ENCODE results near the gene ADAMTS9. TPM values are rescaled to one million over a fixed set of nuclear protein-coding genes. Genes with fewer than 3 reads are reported as not detected.

The ADAMTS9 gene
- total RNA-seq, 1 experiment from 2014 or later = 0.46 TPM

DNA sequence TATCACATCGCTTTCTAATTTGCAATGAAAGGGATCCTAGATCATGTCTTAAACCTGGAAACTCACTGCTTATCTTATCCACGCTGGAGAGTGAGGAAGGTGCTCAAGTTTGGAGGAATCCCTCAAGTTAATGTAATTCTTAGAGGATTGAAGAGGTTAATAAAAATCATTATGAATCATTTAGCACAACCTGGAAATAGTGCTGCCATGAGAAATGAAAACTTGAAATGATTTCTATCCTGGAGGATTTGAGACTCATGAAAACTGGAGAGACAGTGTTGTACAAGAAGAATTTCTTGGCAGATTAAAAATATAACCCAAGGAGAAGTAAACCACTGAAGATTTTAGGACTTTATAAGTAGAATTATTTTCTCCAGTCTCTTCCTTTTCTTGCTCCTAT lies 125.9 kb downstream of the ADAMTS9 start:
- H4K5ac ChIP-seq (ENCODE audit: insufficient read length, low read depth, low read length) = no peak overlapping the region
- no peak overlapping the region for H2BK12ac ChIP-seq (ENCODE audit: insufficient read length, low read depth, low read length)
- H2AK5ac ChIP-seq (ENCODE audit: insufficient read length, low read length) = no peak overlapping the region
- no peak overlapping the region for H2BK120ac ChIP-seq (ENCODE audit: low read depth, low read length, poor library complexity, severe bottlenecking)
- no peaks in the 10 kb centered on the region for H3K27me3 ChIP-seq (ENCODE audit: insufficient read depth, low read length)
- no peaks in the 10 kb centered on the region for H3K79me2 ChIP-seq (ENCODE audit: insufficient read depth, low read length)
- H4K8ac ChIP-seq (replicated peaks; ENCODE audit: insufficient read length, low read depth, low read length) = no peak overlapping the region
- Mint-ChIP-seq H3K36me3 (ENCODE audit: insufficient read depth in 1 of 3, low read depth in 3 of 3) (no peaks in the 10 kb centered on the region), H3K4me1 (peaks cover 5% of the 10 kb centered on the region in 2 experiments), H3K27me3 (ENCODE audit: low read depth) (no peaks in the 10 kb centered on the region; the same call in 1 of the 2 replicates), H3K27ac (peak overlapping the region in 1 of 3 experiments; percentile 84; a peak in 1 of 7 replicates), H3K4me3 (no peak overlapping the region), H3K9me3 (no peaks in the 10 kb centered on the region)
- no CpG with 5 or more reads among the region's 2 CpGs for WGBS (ENCODE audit: extremely low coverage, insufficient read length, low lambda C conversion rate)
- no peak overlapping the region for H3K14ac ChIP-seq (ENCODE audit: insufficient read depth, low read length)
- H2BK5ac ChIP-seq (ENCODE audit: insufficient read length, low read length) = no peak overlapping the region
- H3K18ac ChIP-seq (ENCODE audit: insufficient read length, low read depth, low read length) = no peak overlapping the region
- H3K9me3 ChIP-seq (ENCODE audit: control insufficient read depth, low read depth, low read length) = no peaks in the 10 kb centered on the region
- TF ChIP-seq, protein P1, sequence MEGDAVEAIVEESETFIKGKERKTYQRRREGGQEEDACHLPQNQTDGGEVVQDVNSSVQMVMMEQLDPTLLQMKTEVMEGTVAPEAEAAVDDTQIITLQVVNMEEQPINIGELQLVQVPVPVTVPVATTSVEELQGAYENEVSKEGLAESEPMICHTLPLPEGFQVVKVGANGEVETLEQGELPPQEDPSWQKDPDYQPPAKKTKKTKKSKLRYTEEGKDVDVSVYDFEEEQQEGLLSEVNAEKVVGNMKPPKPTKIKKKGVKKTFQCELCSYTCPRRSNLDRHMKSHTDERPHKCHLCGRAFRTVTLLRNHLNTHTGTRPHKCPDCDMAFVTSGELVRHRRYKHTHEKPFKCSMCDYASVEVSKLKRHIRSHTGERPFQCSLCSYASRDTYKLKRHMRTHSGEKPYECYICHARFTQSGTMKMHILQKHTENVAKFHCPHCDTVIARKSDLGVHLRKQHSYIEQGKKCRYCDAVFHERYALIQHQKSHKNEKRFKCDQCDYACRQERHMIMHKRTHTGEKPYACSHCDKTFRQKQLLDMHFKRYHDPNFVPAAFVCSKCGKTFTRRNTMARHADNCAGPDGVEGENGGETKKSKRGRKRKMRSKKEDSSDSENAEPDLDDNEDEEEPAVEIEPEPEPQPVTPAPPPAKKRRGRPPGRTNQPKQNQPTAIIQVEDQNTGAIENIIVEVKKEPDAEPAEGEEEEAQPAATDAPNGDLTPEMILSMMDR (conservative IDR thresholded peaks at IDR 0.05) = no peak
- H3K56ac ChIP-seq (ENCODE audit: insufficient read length, low read depth, low read length) = no peak overlapping the region
- H2BK15ac ChIP-seq (ENCODE audit: low read depth, low read length) = no peak overlapping the region
- H3K4ac ChIP-seq (ENCODE audit: low read depth, low read length) = no peak overlapping the region
- no peak overlapping the region for H3K4me2 ChIP-seq (ENCODE audit: insufficient read depth, insufficient read length, low read length)
- H2AFZ ChIP-seq (ENCODE audit: low read length) = no peak overlapping the region
- H3K9ac ChIP-seq (ENCODE audit: extremely low read depth, insufficient read length, low read length) = no peak overlapping the region
- no peaks in the 10 kb centered on the region for H4K20me1 ChIP-seq (ENCODE audit: control insufficient read depth, insufficient read depth, insufficient read length)
- no peak overlapping the region for H3K23ac ChIP-seq (ENCODE audit: insufficient read length, low read depth, low read length)
- H4K91ac ChIP-seq (ENCODE audit: insufficient read length, low read depth, low read length) = no peak overlapping the region
- no peak overlapping the region for H3T11ph ChIP-seq (ENCODE audit: low read length)
- peaks cover 3% of the 10 kb centered on the region; the same call in 1 of the 2 replicates for H3K4me1 ChIP-seq (ENCODE audit: insufficient read depth, low read length)
- H2BK20ac ChIP-seq (ENCODE audit: low read depth, low read length, poor library complexity, severe bottlenecking) = no peak overlapping the region
- no peak overlapping the region for H3K27ac ChIP-seq (ENCODE audit: insufficient read length, low read depth, low read length)
- no peaks in the 10 kb centered on the region for H3K79me1 ChIP-seq (ENCODE audit: insufficient read depth, low read depth, low read length, poor library complexity, severe bottlenecking)
- no peak for DNase-seq
- no peaks in the 10 kb centered on the region for H3K23me2 ChIP-seq (ENCODE audit: insufficient read length, low read depth, low read length, poor library complexity, severe bottlenecking)
